ENCODE results near the gene NTM. TPM values are rescaled to one million over a fixed set of nuclear protein-coding genes. Genes with fewer than 3 reads are reported as not detected.

The NTM gene
- total and polyA plus RNA-seq, 2 experiments from 2014 or later: 2.2 to 4.9 TPM

- H3K9me3 ChIP-seq (ENCODE audit: low read depth): no peaks in the 10 kb centered on the region
- no peaks in the 10 kb centered on the region for H3K27me3 ChIP-seq
- DNase-seq (ENCODE audit: low spot score): no peak
- TF ChIP-seq EZH2 (IDR thresholded peaks at IDR 0.05; ENCODE audit: borderline replicate concordance): no peak
- no peaks in the 10 kb centered on the region for H4K20me1 ChIP-seq (ENCODE audit: insufficient read depth, poor library complexity, severe bottlenecking)
- H3K27ac ChIP-seq: no peak overlapping the region
- H3K4me3 ChIP-seq: no peak overlapping the region
- no peaks in the 10 kb centered on the region for H3K4me1 ChIP-seq (ENCODE audit: insufficient read depth)
- no peaks in the 10 kb centered on the region for H3K36me3 ChIP-seq (replicated peaks; ENCODE audit: insufficient read depth, low read depth)
- H3K4me2 ChIP-seq: no peak overlapping the region
- no peak overlapping the region for H2AFZ ChIP-seq
- no peaks in the 10 kb centered on the region for H3K79me2 ChIP-seq
- WGBS (ENCODE audit: low lambda C conversion rate, missing lambda C conversion rate): 93% methylated on average over 3 of the region's 3 CpGs
- no peaks in the 10 kb centered on the region for H3K9me2 ChIP-seq (replicated peaks; ENCODE audit: insufficient read depth)
Observed at GRCh38 chr11:132379540-132379939, 1009.1 kb downstream of the NTM start.

Small RNA genes within 50 kb of the gene (small RNA-seq; reads per million reads assigned to genes)
- gene RNU6ATAC12P: not detected

Data from hepatocyte (in vitro differentiated cells).